ENCODE measurements around the gene TPCN2.

DNA sequence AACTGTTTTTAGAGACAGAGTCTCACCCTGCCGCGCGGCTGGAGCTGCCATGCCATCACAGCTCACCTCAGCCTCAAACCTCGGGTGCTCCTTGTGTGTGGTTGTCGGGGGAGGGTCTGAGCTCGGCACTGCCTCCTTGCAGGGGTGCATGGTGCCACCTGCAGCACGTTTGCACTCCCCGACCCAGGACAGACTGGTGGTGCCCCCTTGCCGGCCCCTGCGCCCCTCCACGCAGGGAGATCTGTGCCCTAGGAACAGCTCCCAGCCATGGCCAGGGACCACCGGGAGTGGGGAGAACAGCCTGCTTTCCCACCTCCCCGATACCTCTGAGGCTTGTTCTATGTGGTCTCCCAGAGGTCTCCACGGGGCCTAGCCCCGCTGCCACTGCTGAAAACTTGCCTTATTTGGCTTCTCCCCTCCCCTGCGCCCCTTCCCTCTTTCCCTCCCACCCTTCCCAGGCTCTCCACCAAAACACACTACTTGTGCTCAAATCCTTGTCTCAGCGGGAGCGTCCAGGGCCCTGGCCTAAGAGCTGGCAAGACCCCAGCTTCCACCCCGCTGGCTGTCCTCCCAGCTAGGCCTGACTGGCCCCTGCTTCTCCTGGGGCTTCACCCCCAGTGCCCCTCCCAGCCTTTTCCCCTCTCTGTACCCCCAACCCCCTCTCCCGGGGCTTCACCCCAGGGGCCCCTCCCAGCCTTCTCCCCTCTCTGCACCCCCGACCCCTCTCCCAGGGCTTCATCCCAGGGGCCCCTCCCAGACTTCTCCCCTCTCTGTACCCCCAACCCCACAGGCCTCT, 13.4 kb upstream of the TPCN2 start:
- TF ChIP-seq, protein P1, sequence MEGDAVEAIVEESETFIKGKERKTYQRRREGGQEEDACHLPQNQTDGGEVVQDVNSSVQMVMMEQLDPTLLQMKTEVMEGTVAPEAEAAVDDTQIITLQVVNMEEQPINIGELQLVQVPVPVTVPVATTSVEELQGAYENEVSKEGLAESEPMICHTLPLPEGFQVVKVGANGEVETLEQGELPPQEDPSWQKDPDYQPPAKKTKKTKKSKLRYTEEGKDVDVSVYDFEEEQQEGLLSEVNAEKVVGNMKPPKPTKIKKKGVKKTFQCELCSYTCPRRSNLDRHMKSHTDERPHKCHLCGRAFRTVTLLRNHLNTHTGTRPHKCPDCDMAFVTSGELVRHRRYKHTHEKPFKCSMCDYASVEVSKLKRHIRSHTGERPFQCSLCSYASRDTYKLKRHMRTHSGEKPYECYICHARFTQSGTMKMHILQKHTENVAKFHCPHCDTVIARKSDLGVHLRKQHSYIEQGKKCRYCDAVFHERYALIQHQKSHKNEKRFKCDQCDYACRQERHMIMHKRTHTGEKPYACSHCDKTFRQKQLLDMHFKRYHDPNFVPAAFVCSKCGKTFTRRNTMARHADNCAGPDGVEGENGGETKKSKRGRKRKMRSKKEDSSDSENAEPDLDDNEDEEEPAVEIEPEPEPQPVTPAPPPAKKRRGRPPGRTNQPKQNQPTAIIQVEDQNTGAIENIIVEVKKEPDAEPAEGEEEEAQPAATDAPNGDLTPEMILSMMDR (IDR thresholded peaks at IDR 0.05; ENCODE audit: low read depth, low read length) = no peak
- TF ChIP-seq POLR2A (IDR thresholded peaks at IDR 0.05; ENCODE audit: extremely low read depth, insufficient read length) (no peak), MAX (IDR thresholded peaks at IDR 0.05; ENCODE audit: low read depth, low read length) (no peak), MYC (IDR thresholded peaks at IDR 0.05; ENCODE audit: low read depth, low read length) (no peak)
